ENCODE results near the gene IMP3.

DNA sequence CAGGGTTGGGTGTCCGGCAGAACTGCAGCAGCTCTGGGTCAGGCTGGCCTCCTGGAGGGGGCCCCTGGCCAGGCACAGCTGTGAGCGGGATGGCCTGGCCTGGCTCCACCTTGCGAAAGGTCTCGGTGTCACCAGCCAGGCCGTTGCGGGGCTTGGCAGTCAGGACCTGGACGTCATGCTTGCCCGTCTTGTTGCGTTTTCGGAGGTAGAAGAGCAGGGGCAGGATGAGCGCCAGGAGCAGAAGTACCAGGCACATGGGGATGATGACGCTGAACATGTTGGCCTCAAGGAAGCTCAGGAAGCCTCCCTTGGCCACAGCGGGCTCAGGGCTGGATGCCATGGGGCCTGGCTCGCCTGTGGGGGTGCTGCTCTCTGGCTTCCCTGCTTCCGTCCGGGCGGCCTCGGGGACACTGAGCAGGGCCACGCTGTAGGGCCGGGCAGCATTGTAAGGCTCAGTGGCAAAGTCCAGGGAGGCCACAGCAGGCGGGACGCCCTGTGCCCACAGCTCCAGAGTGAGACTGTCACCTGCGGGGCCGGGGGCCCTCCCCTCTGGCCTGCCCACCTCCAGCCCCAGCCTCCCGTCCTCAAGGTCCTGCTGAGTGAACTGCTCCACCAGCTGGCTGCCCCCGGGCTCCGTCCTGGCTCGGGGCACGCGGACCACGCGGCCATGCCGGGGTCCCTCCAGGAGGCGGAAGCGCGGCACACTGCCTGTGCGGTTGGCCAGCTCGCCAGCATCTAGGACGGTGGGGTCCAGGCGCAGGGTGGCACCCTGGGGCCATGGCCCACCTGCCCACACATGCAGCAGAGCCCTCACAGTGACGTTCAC, 35.8 kb upstream of the IMP3 start:
- TF ChIP-seq, protein P1, sequence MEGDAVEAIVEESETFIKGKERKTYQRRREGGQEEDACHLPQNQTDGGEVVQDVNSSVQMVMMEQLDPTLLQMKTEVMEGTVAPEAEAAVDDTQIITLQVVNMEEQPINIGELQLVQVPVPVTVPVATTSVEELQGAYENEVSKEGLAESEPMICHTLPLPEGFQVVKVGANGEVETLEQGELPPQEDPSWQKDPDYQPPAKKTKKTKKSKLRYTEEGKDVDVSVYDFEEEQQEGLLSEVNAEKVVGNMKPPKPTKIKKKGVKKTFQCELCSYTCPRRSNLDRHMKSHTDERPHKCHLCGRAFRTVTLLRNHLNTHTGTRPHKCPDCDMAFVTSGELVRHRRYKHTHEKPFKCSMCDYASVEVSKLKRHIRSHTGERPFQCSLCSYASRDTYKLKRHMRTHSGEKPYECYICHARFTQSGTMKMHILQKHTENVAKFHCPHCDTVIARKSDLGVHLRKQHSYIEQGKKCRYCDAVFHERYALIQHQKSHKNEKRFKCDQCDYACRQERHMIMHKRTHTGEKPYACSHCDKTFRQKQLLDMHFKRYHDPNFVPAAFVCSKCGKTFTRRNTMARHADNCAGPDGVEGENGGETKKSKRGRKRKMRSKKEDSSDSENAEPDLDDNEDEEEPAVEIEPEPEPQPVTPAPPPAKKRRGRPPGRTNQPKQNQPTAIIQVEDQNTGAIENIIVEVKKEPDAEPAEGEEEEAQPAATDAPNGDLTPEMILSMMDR (IDR thresholded peaks at IDR 0.05): no peak
- no peak for TF ChIP-seq POLR2A (IDR thresholded peaks at IDR 0.05)

Measured in uterus (tissue), 2 donors.